ENCODE data around the gene MTNR1A.

GRCh38 chr4:186596850-186597390, 41.6 kb upstream of the MTNR1A start:
- TF ChIP-seq, protein P1, sequence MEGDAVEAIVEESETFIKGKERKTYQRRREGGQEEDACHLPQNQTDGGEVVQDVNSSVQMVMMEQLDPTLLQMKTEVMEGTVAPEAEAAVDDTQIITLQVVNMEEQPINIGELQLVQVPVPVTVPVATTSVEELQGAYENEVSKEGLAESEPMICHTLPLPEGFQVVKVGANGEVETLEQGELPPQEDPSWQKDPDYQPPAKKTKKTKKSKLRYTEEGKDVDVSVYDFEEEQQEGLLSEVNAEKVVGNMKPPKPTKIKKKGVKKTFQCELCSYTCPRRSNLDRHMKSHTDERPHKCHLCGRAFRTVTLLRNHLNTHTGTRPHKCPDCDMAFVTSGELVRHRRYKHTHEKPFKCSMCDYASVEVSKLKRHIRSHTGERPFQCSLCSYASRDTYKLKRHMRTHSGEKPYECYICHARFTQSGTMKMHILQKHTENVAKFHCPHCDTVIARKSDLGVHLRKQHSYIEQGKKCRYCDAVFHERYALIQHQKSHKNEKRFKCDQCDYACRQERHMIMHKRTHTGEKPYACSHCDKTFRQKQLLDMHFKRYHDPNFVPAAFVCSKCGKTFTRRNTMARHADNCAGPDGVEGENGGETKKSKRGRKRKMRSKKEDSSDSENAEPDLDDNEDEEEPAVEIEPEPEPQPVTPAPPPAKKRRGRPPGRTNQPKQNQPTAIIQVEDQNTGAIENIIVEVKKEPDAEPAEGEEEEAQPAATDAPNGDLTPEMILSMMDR (IDR thresholded peaks at IDR 0.05; ENCODE audit: low read depth, low read length, missing input control): no peak
- TF ChIP-seq MAX (IDR thresholded peaks at IDR 0.05) (no peak), RXRA (IDR thresholded peaks at IDR 0.05) (no peak), ZBTB33 (IDR thresholded peaks at IDR 0.05) (no peak), TAF1 (conservative IDR thresholded peaks at IDR 0.05) (no peak), JUND (IDR thresholded peaks at IDR 0.05) (no peak)

All from liver (tissue), 3 donors.